GM21717 (cell line): ENCODE data around the gene ATP8B3.

Experiments
- ATAC-seq: cut with Tn5 transposase; IDR thresholded peaks from one replicate; pipeline ENCODE4 v1.9.1; 2021; ENCODE audit warnings: mild to moderate bottlenecking, moderate library complexity; ENCODE audit not compliant: unreplicated experiment

Gene ATP8B3

GRCh38 chr19:1836458-1837221 lies 24.6 kb upstream of the ATP8B3 start:
- no peak for ATAC-seq

- no peak for ATAC-seq
Observed at GRCh38 chr19:1833540-1833939, 21.5 kb upstream of the ATP8B3 start.

- no peak for ATAC-seq
Observed at GRCh38 chr19:1832046-1832663, 20.1 kb upstream of the ATP8B3 start.

- ATAC-seq: no peak
Observed at GRCh38 chr19:1830978-1831377, 18.9 kb upstream of the ATP8B3 start.

GRCh38 chr19:1830568-1830967 lies 18.5 kb upstream of the ATP8B3 start:
- ATAC-seq: no peak

- no peak for ATAC-seq
Observed at GRCh38 chr19:1829958-1830357, 17.9 kb upstream of the ATP8B3 start.

GRCh38 chr19:1828279-1829238 lies 16.5 kb upstream of the ATP8B3 start:
- ATAC-seq: no peak

- no peak for ATAC-seq
Observed at GRCh38 chr19:1827566-1828278, 15.6 kb upstream of the ATP8B3 start.

- ATAC-seq: no peak
Observed at GRCh38 chr19:1826557-1827521, 14.8 kb upstream of the ATP8B3 start.

- no peak for ATAC-seq
Observed at GRCh38 chr19:1825909-1826556, 14.0 kb upstream of the ATP8B3 start.

- ATAC-seq: no peak
Observed at GRCh38 chr19:1824252-1824622, 12.2 kb upstream of the ATP8B3 start.

- no peak for ATAC-seq
Observed at GRCh38 chr19:1823539-1824251, 11.6 kb upstream of the ATP8B3 start.

- ATAC-seq: no peak
Observed at GRCh38 chr19:1823020-1823419, 10.9 kb upstream of the ATP8B3 start.

- no peak for ATAC-seq
Observed at GRCh38 chr19:1822210-1822609, 10.1 kb upstream of the ATP8B3 start.

GRCh38 chr19:1819341-1820255 lies 7.5 kb upstream of the ATP8B3 start:
- no peak for ATAC-seq

GRCh38 chr19:1818549-1819195 lies 6.6 kb upstream of the ATP8B3 start:
- ATAC-seq: no peak

- no peak for ATAC-seq
Observed at GRCh38 chr19:1817553-1818179, 5.6 kb upstream of the ATP8B3 start.
